Suppressor macrophage treated with lipopolysaccharide for 4 hours (primary cell): ENCODE data around the gene PWWP2B.

Source experiments
- DNase-seq: peaks from one replicate; pipeline ENCODE4 v3.0.0-alpha.2; 2020

The PWWP2B gene

DNA sequence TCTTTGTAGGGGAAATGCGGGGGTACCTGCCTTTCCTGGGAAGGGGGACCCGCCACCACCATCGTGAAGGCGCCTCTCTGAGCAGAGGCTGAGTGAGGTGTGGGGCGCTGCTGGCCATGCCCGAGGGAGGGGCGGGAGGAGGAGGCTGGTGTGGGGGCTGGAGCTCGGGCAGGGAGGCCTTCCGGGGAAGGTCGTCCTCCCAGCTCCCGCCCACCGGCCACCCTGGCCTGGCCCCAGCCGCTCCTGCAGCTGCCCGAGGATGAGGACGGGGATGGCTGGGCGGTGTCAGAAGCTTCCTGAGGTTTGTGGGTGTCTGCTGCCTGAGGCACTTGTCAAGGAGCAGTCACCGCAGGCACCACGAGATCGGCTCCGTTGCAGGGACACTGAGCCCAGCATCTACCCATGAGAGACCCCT, 11.4 kb downstream of the PWWP2B start:
- no peak for DNase-seq

DNA sequence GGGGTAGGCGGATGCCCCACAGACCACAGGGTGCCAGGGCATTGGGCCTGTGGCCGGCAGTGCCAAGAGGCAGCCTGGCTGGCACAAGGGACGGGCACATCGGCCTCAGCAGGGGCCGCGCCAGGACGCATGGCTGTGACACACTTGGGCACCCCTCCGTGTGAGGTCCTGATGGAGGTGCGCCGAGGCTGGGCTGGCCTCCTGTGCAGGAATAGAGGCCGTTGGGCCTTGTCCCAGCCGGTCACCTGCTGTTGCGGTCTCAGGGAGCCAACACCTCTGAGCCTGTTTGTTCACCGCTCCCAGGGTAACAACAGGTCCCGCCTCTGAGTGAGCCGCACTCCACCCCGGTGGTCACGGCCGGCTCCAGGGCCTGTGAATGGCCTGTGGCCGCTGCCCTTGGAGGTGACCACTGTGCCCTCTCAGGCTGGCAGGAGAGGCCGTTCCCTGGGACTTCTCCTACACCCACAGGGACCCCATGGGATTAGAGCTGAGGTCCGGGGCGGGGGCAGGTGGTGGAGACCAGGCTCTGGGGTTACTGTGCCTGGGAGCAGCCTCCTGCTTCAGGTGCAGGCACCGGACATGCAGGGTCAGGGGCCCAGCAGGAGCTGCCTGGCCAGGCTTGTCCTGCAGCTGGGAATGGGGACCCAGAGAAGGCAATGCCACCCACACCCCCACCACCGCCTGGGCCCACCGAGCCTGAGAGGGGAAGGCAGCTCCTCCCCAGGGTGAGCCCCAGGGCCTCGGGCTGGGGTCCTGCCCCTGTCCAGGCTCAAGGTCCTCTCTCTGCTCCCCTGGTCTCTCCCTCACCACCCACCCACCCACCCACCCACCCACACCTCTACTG, 12.0 kb downstream of the PWWP2B start:
- DNase-seq = no peak

DNA sequence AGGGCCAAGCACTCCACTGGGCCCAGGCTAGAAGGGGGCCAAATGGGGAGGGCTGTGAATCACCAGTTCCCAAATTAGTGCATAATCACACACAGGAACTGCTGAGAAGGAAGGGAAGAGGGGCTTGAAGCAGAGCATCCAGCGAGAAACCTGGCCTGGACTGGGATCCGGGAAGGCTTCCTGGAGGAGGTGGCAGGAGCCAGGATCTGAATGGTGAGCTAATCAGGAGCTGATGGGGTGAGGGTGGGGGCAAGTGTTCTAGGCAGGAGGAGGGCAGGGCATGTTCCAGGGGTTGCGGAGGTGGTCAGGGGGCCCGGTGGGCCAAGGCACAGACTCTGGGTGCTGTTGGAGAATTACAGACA, 12.6 kb downstream of the PWWP2B start:
- DNase-seq = no peak

DNA sequence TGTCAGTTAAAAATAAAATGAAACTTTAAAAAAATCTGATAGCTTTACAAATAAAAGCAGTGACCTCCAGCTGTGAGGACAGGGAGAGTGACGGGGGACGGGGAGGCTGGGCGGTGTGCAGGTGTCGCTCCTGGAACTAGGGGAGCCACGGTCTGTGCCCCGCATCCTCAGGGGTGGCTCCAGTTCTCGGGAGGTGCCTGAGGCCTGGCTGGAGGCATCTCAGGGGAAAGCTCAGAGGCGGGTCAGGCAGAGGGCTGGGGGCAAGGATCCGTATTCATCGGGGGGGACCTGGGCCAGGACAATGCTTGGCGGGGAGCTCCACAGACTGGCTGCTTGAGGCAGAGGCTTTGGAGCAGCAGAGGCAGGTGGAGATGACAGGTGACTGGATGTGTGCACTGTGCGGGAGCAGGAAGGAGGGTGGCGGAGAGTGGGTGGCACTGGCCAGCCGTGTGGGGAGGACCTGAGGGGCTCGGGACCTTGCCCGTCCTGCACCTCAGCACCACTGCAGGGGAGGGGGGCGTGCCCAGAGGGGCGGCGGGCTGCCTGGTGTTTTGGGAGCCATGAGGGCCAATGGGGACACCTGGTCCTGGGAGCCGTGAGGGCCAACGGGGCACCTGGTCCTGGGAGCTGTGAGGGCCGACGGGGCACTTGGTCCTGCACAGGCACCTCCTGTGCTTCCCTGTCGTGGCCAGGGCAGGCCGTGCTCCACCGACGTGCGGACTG, 13.2 kb downstream of the PWWP2B start:
- DNase-seq = no peak

DNA sequence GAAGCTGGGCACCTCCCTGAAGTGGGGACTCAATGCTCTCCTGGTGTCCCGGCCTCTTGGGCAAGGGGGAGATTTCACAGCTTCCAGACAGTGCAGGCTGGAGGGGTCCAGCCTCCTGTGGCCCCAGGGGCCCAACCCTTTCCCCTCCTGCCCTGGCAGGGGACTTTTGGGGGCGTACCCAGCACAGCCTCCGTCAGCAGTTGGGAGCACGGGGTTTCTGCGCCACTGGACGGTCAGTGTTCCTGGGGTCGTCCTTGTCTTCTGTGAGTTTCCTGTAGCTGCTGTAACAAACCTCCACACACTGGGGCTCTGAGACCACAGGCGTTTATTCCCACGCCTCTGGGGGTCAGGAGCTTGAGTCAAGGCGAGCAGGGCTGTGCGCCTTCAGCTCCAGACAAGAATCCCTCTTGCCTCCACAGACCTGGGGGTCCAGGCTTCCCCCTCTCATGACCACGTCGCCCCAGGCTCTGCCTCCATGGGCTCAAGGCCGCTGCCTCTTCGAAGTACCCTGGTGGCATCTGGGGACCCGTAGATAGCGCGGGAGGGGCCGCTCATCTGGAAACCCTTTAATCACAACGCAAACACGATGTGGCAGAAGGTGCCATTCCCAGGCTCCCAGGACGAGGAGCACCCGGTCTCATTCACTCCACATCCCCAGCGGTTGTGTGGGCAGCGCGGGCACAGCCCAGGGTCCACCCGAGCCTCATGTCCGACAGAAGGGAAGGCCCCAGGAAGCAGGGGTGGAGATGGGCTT, 14.0 kb downstream of the PWWP2B start:
- DNase-seq = no peak

DNA sequence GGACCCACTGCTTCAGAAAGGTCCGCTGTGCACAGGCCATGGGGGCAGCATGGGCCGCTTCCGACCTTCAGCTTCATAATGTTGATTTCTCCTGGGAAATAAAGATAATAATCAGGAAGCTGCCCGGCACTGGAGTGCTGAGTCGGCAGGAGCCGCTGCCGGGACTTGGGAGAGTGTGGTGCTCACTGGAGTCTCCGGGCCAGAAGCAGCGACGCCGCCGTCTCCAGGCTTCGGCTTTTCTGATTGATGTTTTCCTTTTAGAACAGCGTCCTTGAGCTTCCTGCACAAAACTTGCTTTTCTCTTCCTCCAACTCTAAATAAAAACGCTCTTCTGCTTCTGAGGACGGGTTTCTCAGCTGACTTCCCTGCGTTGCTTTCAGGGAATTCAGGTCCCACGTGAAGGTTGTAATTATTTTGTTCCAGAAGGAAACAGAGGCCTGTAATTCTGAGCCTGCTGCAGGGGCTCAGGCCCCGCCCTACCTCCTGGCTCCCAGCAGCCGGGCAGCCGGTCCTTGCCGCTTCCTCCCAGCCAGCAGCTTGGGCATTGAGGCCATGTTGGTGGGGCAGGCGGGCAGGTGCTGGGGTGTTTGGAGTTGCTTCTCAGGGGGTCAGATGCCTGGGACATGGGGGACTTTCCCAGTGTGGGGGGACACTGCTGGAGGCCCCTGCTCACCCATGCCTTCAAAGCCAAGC, 14.7 kb downstream of the PWWP2B start:
- DNase-seq = peak; percentile 35

GRCh38 chr10:132412316-132413192, 15.6 kb downstream of the PWWP2B start:
- peak; percentile 81 for DNase-seq

DNA sequence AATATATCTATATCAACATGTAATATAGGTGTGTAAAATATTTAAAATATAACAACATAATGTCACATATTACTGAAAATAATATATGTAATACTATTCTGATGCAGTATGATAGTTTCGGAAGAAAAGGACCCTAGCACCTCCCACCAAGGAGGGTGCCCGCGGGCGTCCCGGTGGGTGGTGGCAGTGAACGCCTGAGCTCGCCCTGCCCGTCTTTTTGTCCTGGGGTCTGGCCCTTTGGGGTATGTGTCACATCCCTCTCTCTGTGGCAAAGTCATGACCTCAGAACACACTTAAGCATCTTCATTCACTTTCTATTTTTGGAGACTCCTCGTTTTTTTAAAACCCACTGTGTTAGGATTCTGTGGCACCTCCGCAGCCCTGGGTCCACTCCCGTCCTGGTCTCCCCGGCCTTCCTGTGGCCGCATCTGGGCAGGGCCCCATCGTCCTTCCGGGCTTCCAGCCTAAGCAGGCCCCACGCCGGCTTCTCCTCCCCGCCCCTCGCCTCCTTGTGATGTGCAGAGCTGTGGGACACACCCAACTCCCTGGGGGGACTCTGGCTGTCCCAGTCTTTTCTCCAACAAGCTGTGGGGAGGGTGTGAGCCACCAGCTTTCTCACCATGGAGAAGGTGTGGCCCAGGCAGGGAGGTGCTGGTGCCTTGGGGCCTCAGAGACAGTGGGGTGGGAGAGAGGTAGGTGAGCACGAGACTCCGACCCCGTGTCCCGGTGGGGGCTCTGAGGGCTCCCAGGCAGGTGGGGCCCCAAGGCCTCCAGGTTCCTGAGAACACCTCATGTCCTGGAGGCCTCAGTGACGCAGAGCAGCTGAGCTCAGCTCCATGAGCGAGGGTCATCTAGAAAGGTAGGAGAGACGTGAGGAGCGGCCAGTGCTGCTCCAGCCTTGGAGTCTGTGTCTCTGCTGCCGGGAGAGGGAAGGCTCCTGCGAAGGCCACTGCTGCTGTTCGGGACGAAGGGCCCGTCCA, 16.5 kb downstream of the PWWP2B start:
- no peak for DNase-seq

- no peak for DNase-seq
These were observed 17.5 kb downstream of the PWWP2B start for GRCh38 chr10:132414402-132415016.

DNA sequence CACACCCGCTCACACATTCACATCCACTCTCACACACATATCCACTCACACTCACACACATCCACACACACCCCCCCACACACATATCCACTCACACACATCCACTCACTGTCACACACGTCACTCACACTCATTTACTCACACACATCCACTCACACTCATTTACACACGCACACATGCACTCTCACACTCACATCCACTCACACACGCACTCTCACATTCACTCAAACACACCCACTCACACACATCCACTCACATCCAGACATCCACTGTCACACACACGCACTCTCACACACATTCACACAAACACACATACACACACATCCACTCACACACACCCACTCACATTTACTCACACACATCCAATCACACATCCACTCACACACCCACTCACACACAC, 18.3 kb downstream of the PWWP2B start:
- DNase-seq = no peak

GRCh38 chr10:132415956-132416355, 19.0 kb downstream of the PWWP2B start:
- no peak for DNase-seq

DNA sequence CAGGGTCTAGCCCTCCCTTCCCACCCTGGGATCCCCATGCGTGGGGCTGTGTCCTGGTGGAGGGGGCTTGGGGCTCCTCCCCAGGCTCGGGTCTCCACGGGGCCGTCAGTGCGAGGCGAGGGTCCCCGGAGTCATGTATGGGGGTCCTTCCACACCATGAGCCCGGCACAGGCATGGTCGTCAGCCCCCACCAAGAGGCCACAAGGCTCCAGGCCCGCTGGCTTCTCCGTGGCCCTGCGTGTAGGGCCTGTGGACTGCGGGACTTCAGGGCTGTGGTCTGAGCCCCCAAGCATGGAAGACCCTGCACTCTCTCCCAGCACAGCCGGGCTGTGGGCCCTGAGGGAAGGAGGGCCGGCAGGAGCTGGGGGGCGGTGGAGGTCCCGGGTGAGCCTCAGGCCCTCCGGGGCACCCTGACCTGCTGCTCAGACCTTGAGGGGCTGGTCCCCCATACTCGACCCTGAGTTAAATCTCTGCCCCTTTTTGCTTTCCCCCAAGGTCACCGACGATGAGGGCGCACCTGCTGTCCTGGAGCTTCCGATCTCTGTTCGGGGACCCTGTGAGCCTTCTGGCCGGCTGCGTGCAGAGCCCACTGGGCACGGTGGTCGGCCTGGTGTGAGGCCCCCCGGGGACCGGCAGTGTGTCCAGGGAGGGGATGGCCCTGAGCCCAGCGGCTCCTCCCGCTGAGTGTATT, 19.7 kb downstream of the PWWP2B start:
- DNase-seq = no peak

DNA sequence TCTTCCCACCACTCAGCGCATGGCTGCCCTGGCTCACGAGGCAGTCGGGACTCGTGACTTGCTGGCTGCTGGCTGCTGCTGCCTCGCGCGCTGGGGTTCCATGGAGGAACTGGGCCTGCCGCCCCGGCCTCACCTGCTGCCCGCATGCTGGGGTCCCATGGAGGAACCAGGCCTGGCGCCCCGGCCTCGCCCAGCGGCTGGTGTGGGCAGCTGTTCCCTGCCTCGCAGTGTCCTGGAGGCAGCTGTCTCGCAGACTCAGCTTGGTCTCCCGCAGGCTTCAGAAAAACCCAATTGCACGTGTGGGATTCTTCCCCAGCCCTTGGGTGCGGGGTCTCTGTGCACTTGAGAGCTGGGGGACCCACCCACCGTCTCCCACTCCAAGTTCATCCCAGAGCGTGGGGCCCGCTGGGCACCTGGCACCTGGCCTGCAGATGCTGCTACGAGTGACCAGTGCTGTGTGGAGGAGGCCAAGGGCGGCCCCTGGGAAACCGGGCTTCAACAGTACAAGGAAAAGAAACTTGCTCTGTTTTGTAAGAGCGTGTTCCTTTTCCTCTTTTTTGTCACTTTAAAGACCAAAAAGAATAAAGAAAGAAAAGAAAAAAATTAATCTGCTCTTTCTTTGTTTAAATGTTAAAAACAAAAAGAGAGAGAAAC, 20.4 kb downstream of the PWWP2B start:
- no peak for DNase-seq

DNA sequence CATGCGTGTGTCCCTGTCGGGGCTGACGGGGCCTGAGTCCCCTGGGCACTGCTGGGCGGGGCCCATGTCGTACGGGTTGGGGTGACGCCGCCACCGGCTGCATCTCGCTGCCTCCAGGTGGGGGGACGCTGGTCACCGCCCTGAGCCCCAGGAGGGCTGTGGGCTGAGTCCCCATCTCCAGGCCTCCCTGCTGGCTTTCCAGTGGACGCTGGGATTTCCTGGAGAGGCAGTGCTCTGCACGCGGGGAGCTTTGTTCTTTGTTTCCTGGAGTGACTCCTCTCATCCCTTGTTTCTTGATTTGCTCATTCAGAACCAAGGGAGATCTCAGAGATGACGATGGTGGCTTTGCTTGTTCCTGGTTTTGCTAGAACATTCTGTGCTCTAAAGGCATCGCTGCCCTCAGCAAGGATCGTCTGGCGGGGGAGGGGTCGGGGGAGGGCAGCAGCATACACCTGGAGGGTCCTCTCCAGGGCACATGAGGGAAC, 21.0 kb downstream of the PWWP2B start:
- DNase-seq = no peak

DNA sequence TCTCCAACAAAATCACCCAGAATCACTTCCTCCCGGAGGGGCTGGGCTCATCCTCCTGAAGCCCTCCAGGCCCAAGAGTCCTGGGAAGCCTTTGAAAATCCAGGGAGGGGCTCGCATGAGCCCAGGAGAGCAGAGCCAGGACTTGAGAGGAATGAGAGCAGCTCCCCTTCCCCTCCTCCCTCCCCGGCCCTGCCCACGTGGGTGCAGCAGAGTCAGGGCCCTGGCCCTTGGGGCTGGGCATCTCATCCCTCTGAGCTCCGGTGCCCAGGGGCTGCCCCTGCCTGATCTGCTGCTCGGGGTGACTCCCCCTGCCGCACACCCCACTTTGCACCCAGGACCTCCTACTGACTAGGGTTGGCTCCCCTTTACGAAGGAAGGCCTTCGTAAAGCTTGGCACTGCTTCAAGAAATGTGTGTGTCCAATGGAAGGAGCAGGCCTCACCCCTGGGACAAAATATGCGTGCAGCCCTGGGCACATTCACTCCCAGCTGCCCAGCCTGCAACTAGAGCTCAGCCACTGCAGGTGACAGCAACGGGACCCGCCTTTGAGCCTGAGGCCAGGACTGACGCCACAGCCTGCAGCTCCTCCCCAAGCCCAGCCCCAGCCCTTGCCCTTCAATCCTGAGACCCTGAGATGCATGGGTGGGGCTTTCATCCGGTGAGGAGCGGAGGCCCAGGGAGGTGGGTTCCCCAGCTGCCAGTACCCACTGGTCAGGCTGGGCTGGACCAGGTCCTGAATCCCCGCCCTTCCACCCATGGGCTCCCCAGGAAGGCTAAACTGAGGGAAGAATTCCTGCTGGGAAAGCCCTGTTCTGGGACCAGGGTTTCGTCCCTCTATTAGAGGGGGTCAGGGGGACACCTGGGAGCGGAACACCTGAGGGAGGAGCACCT, 21.8 kb downstream of the PWWP2B start:
- no peak for DNase-seq

DNA sequence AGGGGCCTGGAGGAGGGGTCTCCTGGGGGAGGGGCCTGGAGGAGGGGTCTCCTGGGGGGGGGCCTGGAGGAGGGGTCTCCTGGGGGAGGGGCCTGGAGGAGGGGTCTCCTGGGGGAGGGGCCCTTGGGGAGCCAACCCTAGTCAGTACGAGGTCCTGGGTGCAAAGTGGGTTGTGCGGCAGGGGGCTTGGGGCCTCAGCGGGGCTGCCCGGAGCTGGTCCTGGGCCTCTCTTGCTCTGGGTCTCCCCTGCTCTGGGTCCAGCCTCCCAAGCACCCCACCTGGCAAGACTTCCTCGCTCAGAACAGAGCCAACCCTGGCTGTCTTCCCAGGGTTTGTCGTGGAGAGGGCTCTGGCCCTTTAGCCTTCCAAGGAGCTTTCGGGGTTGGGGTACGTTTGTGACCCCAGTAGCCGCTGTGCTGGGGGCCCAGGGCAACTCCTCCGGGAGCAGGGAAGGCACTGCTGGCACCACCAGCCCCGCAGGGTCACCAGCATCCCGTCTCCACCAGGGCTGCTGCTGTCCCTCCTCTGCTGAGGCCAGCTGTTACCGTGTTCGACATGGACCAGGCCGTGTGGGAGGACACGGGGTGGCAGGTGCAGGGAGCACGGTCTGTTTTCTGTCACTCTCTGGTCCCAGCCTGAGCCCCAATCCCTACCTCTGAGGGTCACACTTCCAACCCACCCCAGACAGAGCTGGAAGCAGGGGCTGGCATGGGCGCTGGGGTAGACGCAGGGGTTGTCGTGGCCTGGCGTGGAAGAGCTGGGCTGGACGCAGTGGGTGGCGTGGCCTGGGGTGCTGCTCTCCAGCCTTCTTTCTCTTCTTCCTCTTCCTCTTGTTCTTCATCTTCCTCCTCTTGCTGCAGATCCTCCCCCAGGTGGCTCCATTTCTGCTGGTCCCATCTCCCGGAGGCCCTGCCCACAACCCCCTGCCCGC, 22.8 kb downstream of the PWWP2B start:
- no peak for DNase-seq
